Tibial nerve (tissue), 4 donors: Measurements from ENCODE around the gene MRPS6. TPM values are rescaled to one million over a fixed set of nuclear protein-coding genes. Genes with fewer than 3 reads are reported as not detected.
A peak's percentile ranks its signal among the peaks of the same experiment; 100 is the strongest.

Experiments
- DNase-seq, 2 donors: peaks; one replicate each; pipeline ENCODE4 v3.0.0-alpha.2; 2019; ENCODE audit warnings: low spot score in 2 of 2
- H3K27ac ChIP-seq, 4 donors: fragments of 200-600 bp; sonication (generic) in 3 of 4; one replicate each; pipeline ENCODE4 v1.5.1; 2017 to 2019; ENCODE audit warnings: mild to moderate bottlenecking in 1 of 4
- H3K27me3 ChIP-seq, 2 donors: fragments of 200-600 bp; sonication (generic) in 1 of 2; one replicate each; pipeline versions ENCODE4 v1.5.1 to v1.6.0; 2017 to 2019
- H3K36me3 ChIP-seq, 3 donors: fragments of 200-600 bp; sonication (generic); one replicate each; pipeline ENCODE4 v1.5.1; 2018 to 2019
- H3K4me1 ChIP-seq, 4 donors: fragments of 200-600 bp; sonication (generic) in 3 of 4; one replicate each; pipeline ENCODE4 v1.5.1; 2017 to 2019
- H3K4me3 ChIP-seq, 4 donors: fragments of 200-600 bp; sonication (generic) in 3 of 4; one replicate each; pipeline ENCODE4 v1.5.1; 2017 to 2019; ENCODE audit warnings: mild to moderate bottlenecking in 1 of 4, moderate library complexity in 1 of 4
- H3K9me3 ChIP-seq, 4 donors: fragments of 200-600 bp; sonication (generic) in 3 of 4; one replicate each; pipeline ENCODE4 v1.5.1; 2017 to 2019
- EP300 ChIP-seq, 2 donors: sonication (generic); formaldehyde crosslinking; IDR thresholded peaks; one replicate each; pipeline ENCODE4 v1.6.1; 2017; ENCODE audit warnings: antibody characterized with exemption in 2 of 2, mild to moderate bottlenecking in 1 of 2
- POLR2A ChIP-seq, 2 donors: fragments of 450-650 bp; IDR thresholded peaks; one replicate each; pipeline ENCODE4 v1.6.1; 2017; ENCODE audit warnings: antibody characterized with exemption in 2 of 2, mild to moderate bottlenecking in 2 of 2, moderate library complexity in 2 of 2
- WGBS, 2 donors: methylation state at CpG; one replicate each; pipeline ENCODE4 v1.1.5; 2018; 5-methylcytosine and 5-hydroxymethylcytosine counted together
- total RNA-seq, 4 donors: library from RNA; depleted of rRNA; stranded (reverse); fragments of >200 nt; gene quantifications; one replicate each; pipeline ENCODE4 v1.1.0, GENCODE V29; 2016
- TF ChIP-seq, protein P1 (sequence below), 5 experiments: fragments of 200-600 bp in 3 of 5; fragments of 450-650 bp in 2 of 5; sonication (generic) in 3 of 5; IDR thresholded peaks; one replicate each; pipeline ENCODE4 v1.5.1; 2016 to 2019; ENCODE audit warnings: antibody characterized with exemption in 5 of 5, mild to moderate bottlenecking in 3 of 5, moderate library complexity in 2 of 5

MRPS6 gene
- total RNA-seq, 4 donors from 2014 or later = 57.9 to 69.6 (median 61.2) TPM

DNA sequence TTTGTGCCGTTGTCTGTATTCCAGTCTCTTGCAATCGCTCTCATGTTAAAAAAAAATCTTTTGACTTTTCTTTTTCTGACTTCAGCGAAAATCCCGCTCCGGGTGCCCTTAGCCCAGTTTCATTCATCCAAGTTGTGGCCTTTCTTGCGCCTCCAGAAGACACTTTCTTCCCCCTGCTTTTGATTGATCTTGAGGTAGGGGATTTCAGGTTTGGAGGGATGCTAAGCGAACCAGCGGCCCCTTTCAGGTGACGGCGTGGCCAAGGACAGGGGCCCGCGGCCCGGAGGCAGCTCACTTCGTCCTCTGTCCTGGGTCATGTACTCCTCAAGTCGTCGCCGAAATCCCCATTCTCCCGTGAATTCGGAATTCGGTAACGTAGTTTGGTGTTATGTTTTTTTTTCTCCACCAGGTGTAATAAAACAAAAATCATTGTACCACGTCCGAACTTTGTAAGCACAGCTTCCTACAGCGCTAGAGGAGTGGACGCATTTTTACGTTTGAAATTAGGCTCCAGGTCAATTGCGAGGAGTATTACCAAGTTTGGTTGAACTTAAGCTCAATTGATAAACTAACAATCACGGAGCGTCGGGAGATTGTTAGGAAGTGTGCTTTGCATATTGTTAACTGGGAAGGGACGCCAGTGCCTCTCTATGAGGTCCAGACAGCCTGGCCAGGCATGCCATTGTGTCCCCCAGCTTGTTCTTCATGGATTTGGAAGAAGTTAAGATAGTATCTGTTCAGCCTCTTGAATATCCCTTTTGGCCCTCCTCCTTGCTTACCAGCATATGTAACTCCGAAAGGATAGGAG is 1.1 kb downstream of the MRPS6 start:
- TF ChIP-seq POLR2A (IDR thresholded peaks at IDR 0.05) (no peak), EP300 (IDR thresholded peaks at IDR 0.05) (peak in 1 of 2 donors; percentile 10)
- Histone ChIP-seq H3K27ac (peak overlapping the region; percentile 61 to 90 (median 64)), H3K4me1 (peaks cover 0 to 69% (median 39%) of the 10 kb centered on the region in 4 donors), H3K4me3 (peak overlapping the region; percentile 62 to 88 (median 72)), H3K36me3 (no peaks in the 10 kb centered on the region), H3K9me3 (no peaks in the 10 kb centered on the region), H3K27me3 (no peaks in the 10 kb centered on the region)
- 20 to 21% methylated on average over 32 of the region's 32 CpGs for WGBS, 2 donors
- DNase-seq = no peak

DNA sequence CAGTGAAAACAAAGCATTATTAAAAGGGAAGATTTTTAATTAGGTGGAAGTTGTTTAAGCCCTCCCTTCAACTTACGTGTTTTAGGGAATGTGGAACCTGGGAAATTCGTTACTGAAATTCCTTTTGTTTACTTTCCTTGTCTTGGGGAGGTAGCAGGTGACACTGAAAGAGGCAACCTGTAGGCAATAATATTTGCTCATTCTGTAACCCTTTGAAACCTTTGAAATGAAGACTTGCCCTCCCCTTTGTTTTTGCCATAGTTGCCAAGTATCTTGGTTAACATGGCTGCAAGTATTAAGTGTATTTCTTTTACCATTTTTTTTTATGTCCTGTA is 1.7 kb downstream of the MRPS6 start:
- DNase-seq = no peak
- 48 to 50% methylated on average over 2 of the region's 2 CpGs for WGBS, 2 donors
- Histone ChIP-seq H3K27ac (peak overlapping the region; percentile 61 to 90 (median 64)), H3K9me3 (no peaks in the 10 kb centered on the region), H3K4me3 (peak overlapping the region; percentile 62 to 88 (median 72)), H3K36me3 (no peaks in the 10 kb centered on the region), H3K4me1 (peaks cover 0 to 75% (median 41%) of the 10 kb centered on the region in 4 donors), H3K27me3 (no peaks in the 10 kb centered on the region)
- TF ChIP-seq EP300 (IDR thresholded peaks at IDR 0.05) (no peak), POLR2A (IDR thresholded peaks at IDR 0.05) (no peak)
- TF ChIP-seq, protein P1, sequence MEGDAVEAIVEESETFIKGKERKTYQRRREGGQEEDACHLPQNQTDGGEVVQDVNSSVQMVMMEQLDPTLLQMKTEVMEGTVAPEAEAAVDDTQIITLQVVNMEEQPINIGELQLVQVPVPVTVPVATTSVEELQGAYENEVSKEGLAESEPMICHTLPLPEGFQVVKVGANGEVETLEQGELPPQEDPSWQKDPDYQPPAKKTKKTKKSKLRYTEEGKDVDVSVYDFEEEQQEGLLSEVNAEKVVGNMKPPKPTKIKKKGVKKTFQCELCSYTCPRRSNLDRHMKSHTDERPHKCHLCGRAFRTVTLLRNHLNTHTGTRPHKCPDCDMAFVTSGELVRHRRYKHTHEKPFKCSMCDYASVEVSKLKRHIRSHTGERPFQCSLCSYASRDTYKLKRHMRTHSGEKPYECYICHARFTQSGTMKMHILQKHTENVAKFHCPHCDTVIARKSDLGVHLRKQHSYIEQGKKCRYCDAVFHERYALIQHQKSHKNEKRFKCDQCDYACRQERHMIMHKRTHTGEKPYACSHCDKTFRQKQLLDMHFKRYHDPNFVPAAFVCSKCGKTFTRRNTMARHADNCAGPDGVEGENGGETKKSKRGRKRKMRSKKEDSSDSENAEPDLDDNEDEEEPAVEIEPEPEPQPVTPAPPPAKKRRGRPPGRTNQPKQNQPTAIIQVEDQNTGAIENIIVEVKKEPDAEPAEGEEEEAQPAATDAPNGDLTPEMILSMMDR (IDR thresholded peaks at IDR 0.05) = no peak

DNA sequence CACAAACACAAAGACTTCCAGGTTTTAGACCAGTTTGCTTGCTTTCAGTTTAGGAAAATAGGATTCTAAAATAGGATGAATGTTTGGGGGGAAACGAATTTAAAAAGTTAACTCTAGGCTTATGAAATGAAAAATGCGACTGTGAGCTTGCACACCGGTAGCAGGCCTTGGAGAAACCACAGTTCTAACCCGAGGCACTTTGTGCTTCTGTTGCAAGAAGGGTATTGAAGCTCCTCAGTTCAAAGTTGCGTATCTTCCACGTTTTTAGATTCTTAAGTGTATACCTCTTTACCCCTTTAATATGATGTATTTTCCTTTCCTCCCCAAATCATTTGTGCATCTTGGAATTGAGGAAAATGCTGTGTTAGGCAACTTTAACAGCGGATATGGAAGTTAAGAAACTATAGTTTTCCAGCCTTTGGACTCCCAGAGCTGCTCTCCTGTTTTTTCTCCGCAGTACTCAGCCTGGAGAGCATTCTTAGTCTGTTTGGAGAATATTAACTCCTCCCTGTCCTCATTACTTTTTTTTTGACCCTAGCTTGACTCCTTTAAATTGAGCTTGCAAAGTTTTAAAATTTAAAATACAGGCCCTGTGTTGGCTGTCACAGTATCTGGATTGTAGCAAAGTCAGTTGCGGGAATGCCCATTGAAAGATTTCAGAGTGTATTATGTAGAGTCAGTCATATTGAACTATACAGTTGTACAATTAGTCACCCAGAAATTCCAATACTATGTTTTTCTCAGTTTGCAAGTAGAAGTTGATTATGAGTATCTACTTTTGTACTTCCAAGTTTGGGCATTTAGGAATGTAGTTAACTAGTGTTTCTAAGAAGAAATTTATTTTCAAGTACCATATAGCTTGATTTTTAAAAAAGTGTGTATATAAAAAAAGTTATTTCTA is 2.6 kb downstream of the MRPS6 start:
- 54 to 66% methylated on average over 9 of the region's 9 CpGs for WGBS, 2 donors
- Histone ChIP-seq H3K9me3 (no peaks in the 10 kb centered on the region), H3K4me1 (peaks cover 0 to 84% (median 43%) of the 10 kb centered on the region in 4 donors)

DNA sequence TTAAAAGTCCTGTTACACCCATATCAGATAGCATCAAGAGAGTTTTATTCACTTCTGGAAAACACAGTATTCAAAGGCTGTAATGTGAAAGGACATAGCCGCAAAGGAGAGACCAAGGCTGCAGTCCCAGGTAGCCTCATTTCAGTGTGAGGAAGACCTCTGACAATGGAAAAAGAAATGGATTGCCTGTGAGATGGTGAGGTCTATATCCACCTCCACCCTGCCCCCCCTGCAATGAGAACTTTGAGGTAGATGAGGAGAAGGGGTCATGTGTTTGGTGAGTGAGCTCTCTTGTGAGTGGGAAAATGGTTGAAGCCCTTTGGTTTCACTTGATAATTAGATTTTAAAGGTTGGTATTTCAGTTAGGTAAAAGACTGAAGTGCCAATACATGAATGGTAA is 3.5 kb downstream of the MRPS6 start:
- WGBS, 2 donors = 95 to 96% methylated on average over 1 of the region's 1 CpG
- no peak for TF ChIP-seq EP300 (IDR thresholded peaks at IDR 0.05)
- TF ChIP-seq, protein P1 (IDR thresholded peaks at IDR 0.05) = no peak
- TF ChIP-seq POLR2A (IDR thresholded peaks at IDR 0.05) = no peak

More for the DNA sequence above, 2.6 kb downstream of the MRPS6 start:
- Histone ChIP-seq H3K27ac (peak overlapping the region; percentile 61 to 90 (median 64)), H3K27me3 (no peaks in the 10 kb centered on the region), H3K4me3 (peak overlapping the region; percentile 62 to 88 (median 72)), H3K36me3 (no peaks in the 10 kb centered on the region)
- TF ChIP-seq, protein P1 (IDR thresholded peaks at IDR 0.05) = no peak
- TF ChIP-seq EP300 (IDR thresholded peaks at IDR 0.05) (no peak), POLR2A (IDR thresholded peaks at IDR 0.05) (no peak)
- DNase-seq = no peak

DNA sequence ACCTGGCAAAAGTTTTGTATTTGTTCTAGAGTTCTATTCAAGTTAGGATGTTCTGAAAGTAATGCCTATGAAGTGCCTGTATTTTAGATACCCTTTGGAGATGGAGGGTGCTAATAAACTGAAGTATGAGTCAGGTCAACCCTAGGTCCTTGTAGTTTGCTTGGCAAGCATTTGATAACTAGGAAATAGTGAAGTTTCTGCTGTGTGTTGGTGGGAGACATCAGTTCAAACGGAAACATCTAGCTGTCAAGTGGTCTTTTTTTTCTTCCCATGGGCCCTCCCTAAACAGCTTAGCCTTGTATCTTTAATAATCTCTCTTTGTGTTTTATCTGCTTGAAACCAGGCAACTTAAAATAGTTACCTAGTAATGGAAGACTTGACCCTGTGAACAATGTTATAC is 4.5 kb downstream of the MRPS6 start:
- Histone ChIP-seq H3K9me3 (no peaks in the 10 kb centered on the region), H3K4me3 (no peak overlapping the region), H3K36me3 (no peaks in the 10 kb centered on the region), H3K4me1 (peaks cover 0 to 85% (median 45%) of the 10 kb centered on the region in 4 donors), H3K27ac (peak overlapping the region in 3 of 4 donors; percentile 25 to 90 (median 61)), H3K27me3 (no peaks in the 10 kb centered on the region)
- DNase-seq = no peak
- 58 to 75% methylated on average over 1 of the region's 1 CpG for whole genome bisulfite sequencing, 2 donors
- TF ChIP-seq POLR2A (IDR thresholded peaks at IDR 0.05) (no peak), EP300 (IDR thresholded peaks at IDR 0.05) (no peak)
- TF ChIP-seq, protein P1 (IDR thresholded peaks at IDR 0.05) = no peak

More for the DNA sequence above, 3.5 kb downstream of the MRPS6 start:
- no peaks in the 10 kb centered on the region for H3K27me3 ChIP-seq
- no peak for DNase-seq
- no peaks in the 10 kb centered on the region for H3K9me3 ChIP-seq
- H3K36me3 ChIP-seq = no peaks in the 10 kb centered on the region
- peak overlapping the region in 2 of 4 donors; percentile 61 to 90 for H3K27ac ChIP-seq
- peak overlapping the region in 1 of 4 donors; percentile 81 for H3K4me3 ChIP-seq
- H3K4me1 ChIP-seq = peaks cover 0 to 85% (median 46%) of the 10 kb centered on the region in 4 donors
